K562 (cell line): ENCODE results near the gene ATF3. TPM values are rescaled to one million over a fixed set of nuclear protein-coding genes. Genes with fewer than 3 reads are reported as not detected.

ENCODE experiments used
- ATAC-seq: fragments of 200-7000 bp; cut with Tn5 transposase; 3 replicates; pipeline ENCODE4 v1.9.1; 2020; ENCODE audit warnings: moderate library complexity
- BruUV-seq: library from RNA; stranded (reverse); fragments of 400-500 nt; replicated peaks from 2 replicates; lab custom pipeline; 2021; lab: Mats Ljungman, UMichigan
- CTCF ChIA-PET: fragments of 300-600 bp; formaldehyde crosslinking; extraction: SDS; loops from one replicate; lab custom pipeline; 2021; ENCODE audit warnings: low intra/inter-chr PET ratio; lab: Yijun Ruan, JAX
- POLR2A ChIA-PET: fragments of 300-600, 350-650 bp; sonication (Branson Sonifier 250); formaldehyde crosslinking; extraction: SDS; loops from one replicate; lab custom pipeline; 2021; ENCODE audit warnings: antibody characterized with exemption, inconsistent platforms; lab: Yijun Ruan, JAX
- DNase-seq, 4 experiments: peaks; one replicate each; pipeline versions ENCODE4 v3.0.0 to v3.0.0-alpha.2; 2011 to 2018; ENCODE audit warnings: low spot score in 3 of 4, mixed read lengths in 3 of 4; ENCODE audit errors: extremely low read depth in 1 of 4
- FAIRE-seq: peaks from 2 replicates; lab custom pipeline; 2011; peaks lifted over from hg19 to GRCh38; lab: Jason Lieb, UNC
- H2AFZ ChIP-seq: 2 replicates; pipeline ENCODE4 v1.6.0; 2011; ENCODE audit warnings: low read depth, low read length, control low read depth, inconsistent platforms
- H3K27ac ChIP-seq: fragments of 200-600 bp; 3 replicates; pipeline ENCODE4 v1.8.0; 2011; ENCODE audit warnings: low read depth, mild to moderate bottlenecking, control low read depth, inconsistent platforms, low read length, moderate library complexity, mixed read lengths; ENCODE audit errors: extremely low read depth
- H3K27me3 ChIP-seq, 2 experiments: fragments of 300-600 bp in 1 of 2; 2 replicates in 1 of 2; 3 replicates in 1 of 2; pipeline versions ENCODE4 v1.6.0 to v1.8.0; 2011; ENCODE audit warnings: inconsistent platforms in 2 of 2, low read length in 2 of 2, mild to moderate bottlenecking in 1 of 2, mixed read lengths in 1 of 2, moderate library complexity in 1 of 2; ENCODE audit not compliant: control insufficient read depth in 2 of 2, insufficient read depth in 2 of 2
- H3K36me3 ChIP-seq: fragments of 300-600 bp; 3 replicates; pipeline ENCODE4 v1.8.0; 2011; ENCODE audit warnings: mild to moderate bottlenecking, low read length, inconsistent platforms; ENCODE audit not compliant: control insufficient read depth, insufficient read depth
- H3K4me1 ChIP-seq, 2 experiments: fragments of 200-600 bp in 1 of 2; replicated peaks in 1 of 2; 2 replicates in 1 of 2; 3 replicates in 1 of 2; pipeline versions ENCODE4 v1.5.1 to v1.8.0; 2011; ENCODE audit warnings: inconsistent platforms in 2 of 2, low read length in 2 of 2, mild to moderate bottlenecking in 1 of 2, mixed read lengths in 1 of 2, moderate library complexity in 1 of 2; ENCODE audit not compliant: control insufficient read depth in 2 of 2, insufficient read depth in 2 of 2
- H3K4me2 ChIP-seq: 2 replicates; pipeline ENCODE4 v1.6.1; 2011; ENCODE audit warnings: low read length, control low read depth, inconsistent platforms, mixed read lengths; ENCODE audit not compliant: insufficient read depth
- H3K4me3 ChIP-seq: fragments of 200-600 bp; sonication (generic), shearing (Covaris generic); 2 replicates; pipeline ENCODE4 v1.5.1; 2016; ENCODE audit warnings: control low read depth, inconsistent platforms
- H3K79me2 ChIP-seq: fragments of 200-600 bp; 3 replicates; pipeline ENCODE4 v1.8.0; 2011; ENCODE audit warnings: low read length, inconsistent platforms; ENCODE audit not compliant: control insufficient read depth, insufficient read depth
- H3K9ac ChIP-seq, 2 experiments: 2 replicates each; pipeline versions ENCODE4 v1.6.0 to v1.6.1; 2011; ENCODE audit warnings: low read depth in 2 of 2, low read length in 2 of 2, control low read depth in 1 of 2, inconsistent platforms in 1 of 2, mild to moderate bottlenecking in 1 of 2, mixed read lengths in 1 of 2; ENCODE audit not compliant: insufficient read depth in 1 of 2
- H3K9me1 ChIP-seq: one replicate; pipeline ENCODE4 v1.6.0; 2011; ENCODE audit warnings: inconsistent platforms, mild to moderate bottlenecking, low read length, moderate library complexity; ENCODE audit not compliant: control insufficient read depth, insufficient read depth
- H3K9me3 ChIP-seq: replicated peaks from 2 replicates; pipeline ENCODE4 v1.5.1; 2011; ENCODE audit warnings: low read depth, low read length, inconsistent platforms; ENCODE audit not compliant: control insufficient read depth, insufficient read depth
- H4K20me1 ChIP-seq: replicated peaks from 2 replicates; pipeline ENCODE4 v1.6.1; 2011; ENCODE audit warnings: low read length, inconsistent platforms, mixed read lengths; ENCODE audit not compliant: control insufficient read depth, insufficient read depth
- CBFA2T2 ChIP-seq: fragments of 450-650 bp; conservative IDR thresholded peaks from 2 replicates; pipeline ENCODE4 v1.6.1; 2017; ENCODE audit warnings: mild to moderate bottlenecking
- FOXK1 ChIP-seq: sonication (generic); formaldehyde crosslinking; IDR thresholded peaks from 2 replicates; pipeline ENCODE4 v1.8.0; 2022; ENCODE audit warnings: missing genetic modification reagents, mild to moderate bottlenecking, borderline replicate concordance
- FOXP1 ChIP-seq: sonication (generic); formaldehyde crosslinking; IDR thresholded peaks from 2 replicates; pipeline ENCODE4 v1.8.0; 2022; ENCODE audit warnings: mild to moderate bottlenecking, missing genetic modification reagents
- KDM1A ChIP-seq, 2 experiments: fragments of 450-650 bp; IDR thresholded peaks; 2 replicates each; pipeline ENCODE4 v1.6.1; 2016; ENCODE audit warnings: mild to moderate bottlenecking in 2 of 2
- POU5F1 ChIP-seq: fragments of 150-350 bp; IDR thresholded peaks from 2 replicates; pipeline ENCODE4 v1.6.1; 2014; ENCODE audit warnings: borderline replicate concordance, low read length, low read depth, mild to moderate bottlenecking; ENCODE audit not compliant: partially characterized antibody
- TEAD1 ChIP-seq, 2 experiments: fragments of 450-650 bp in 1 of 2; sonication (generic) in 1 of 2; formaldehyde crosslinking; IDR thresholded peaks; 2 replicates each; pipeline versions ENCODE4 v1.4.0 to v1.8.0; 2020 to 2022; ENCODE audit warnings: mild to moderate bottlenecking in 2 of 2, missing genetic modification reagents in 1 of 2
- ZNF717 ChIP-seq: fragments of 250-450 bp; sonication (Bioruptor Pico); IDR thresholded peaks from 2 replicates; pipeline ENCODE4 v1.5.0; 2021
- ZNF764 ChIP-seq: fragments of 250-450 bp; sonication (Bioruptor Pico); IDR thresholded peaks from 2 replicates; pipeline ENCODE4 v1.4.0; 2020; ENCODE audit warnings: low read depth, mild to moderate bottlenecking, moderate library complexity
- WGBS: fragments of 100-300 bp; shearing (Covaris generic); methylation state at CpG from one replicate; pipeline ENCODE4 v1.1.6; 2016; ENCODE audit warnings: low coverage, mixed read lengths; ENCODE audit not compliant: insufficient coverage; ENCODE audit errors: missing lambda C conversion rate; 5-methylcytosine and 5-hydroxymethylcytosine counted together
- in situ Hi-C: fragments of 300-500 bp; cut with MboI; formaldehyde crosslinking; loops from 4 replicates; pipeline ENCODE4 v1.15.0; 2018; ENCODE audit warnings: inconsistent platforms, mixed read lengths
- intact Hi-C: fragments of 100-400 bp; cut with micrococcal nuclease; formaldehyde crosslinking; loops from 2 replicates; pipeline ENCODE4 v1.14.2; 2022
- polyA plus RNA-seq, 8 experiments: library from polyadenylated mRNA; depleted of rRNA in 4 of 8; stranded (reverse) in 5 of 8; unstranded in 3 of 8; fragments of >200 nt; fragmentation: Nextera tagmentation in 2 of 8; fragmentation: Illumina TruSeq in 1 of 8; extraction: Ambion mirVana in 2 of 8; extraction: Trizol in 1 of 8; gene quantifications; 2 replicates each; pipeline versions ENCODE4 v1.2.1 to v1.2.3, GENCODE V29; 2011 to 2014; ENCODE audit warnings: inconsistent platforms in 1 of 8, missing spikeins in 1 of 8
- total RNA-seq, 7 experiments: library from RNA; depleted of rRNA in 6 of 7; stranded (reverse); fragments of >200 nt in 6 of 7; fragmentation: Illumina TruSeq in 2 of 7; extraction: Trizol in 2 of 7; gene quantifications; 2 replicates each; pipeline versions ENCODE4 v1.2.1 to v1.2.3, GENCODE V29; 2011 to 2021; ENCODE audit warnings: low replicate concordance in 1 of 7
- TF ChIP-seq, protein P1 (sequence below), 2 experiments: fragments of 450-650 bp; IDR thresholded peaks; 2 replicates each; pipeline ENCODE4 v1.6.1; 2016
- TF ChIP-seq, protein P2 (sequence below): sonication (generic); formaldehyde crosslinking; IDR thresholded peaks from 2 replicates; pipeline ENCODE4 v1.8.0; 2022; ENCODE audit warnings: mild to moderate bottlenecking, missing genetic modification reagents
- TF ChIP-seq, protein P3 (sequence below), 3 experiments: fragments of 200-800 bp in 1 of 3; sonication (Bioruptor generic) in 1 of 3; sonication (generic) in 1 of 3; formaldehyde crosslinking in 1 of 3; IDR thresholded peaks; 2 replicates each; pipeline versions ENCODE4 v1.6.1 to v1.8.0; 2016 to 2022; ENCODE audit warnings: mild to moderate bottlenecking in 2 of 3, missing compliant biosample characterization in 2 of 3, missing genetic modification characterization in 2 of 3, missing genetic modification reagents in 1 of 3

Gene ATF3
- total and polyA plus RNA-seq, 9 of the 15 experiments (the other 6 are each of a cell fraction or from before 2014, with no cell fraction given), result 3.5 to 28.2 (median 19.8) TPM

DNA sequence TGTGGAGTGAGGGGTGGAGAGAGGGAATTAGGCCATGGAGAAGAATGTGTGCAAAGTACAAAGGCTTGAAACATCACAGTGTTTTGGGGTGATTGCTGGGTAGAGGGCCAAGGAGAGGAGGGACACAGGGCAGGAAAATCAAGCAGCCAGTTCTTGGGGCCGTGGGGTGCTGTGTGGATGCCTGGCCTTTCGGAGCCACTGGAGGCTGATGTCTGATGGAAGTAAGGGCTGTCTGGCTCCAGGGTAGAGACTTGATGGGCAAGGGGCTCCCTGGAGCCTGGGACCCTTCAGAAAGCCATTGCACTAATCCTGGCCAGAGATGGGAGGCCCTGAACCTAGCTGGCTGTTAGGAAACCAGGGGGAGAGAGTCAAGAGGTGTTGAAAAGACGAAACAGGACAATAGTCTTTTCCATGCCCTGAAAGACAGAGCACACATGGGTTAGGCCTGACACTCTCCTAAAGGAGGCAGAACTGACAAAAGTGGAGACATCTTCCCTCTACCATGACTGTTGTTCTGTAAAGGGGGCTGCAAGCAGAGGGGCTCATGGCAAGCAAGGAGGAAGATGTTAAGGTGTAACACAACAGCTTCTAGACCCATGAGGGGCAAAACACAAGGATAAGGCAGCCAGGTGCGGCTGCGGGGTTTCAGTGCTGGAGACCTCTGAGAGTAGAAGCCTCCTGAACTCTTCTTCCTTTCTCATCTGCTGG is 21.0 kb downstream of the ATF3 start:
- ChIA-PET POLR2A (interaction anchor here (2.1 kb wide), 1 partner anchor 21 kb away, joined by 7 read pairs; the partner anchor contains the start of gene ATF3), CTCF (interaction anchor here (0.6 to 1.2 kb wide), 2 partner anchors 14 to 152 kb away, joined by 3 to 10 read pairs; no protein-coding TSS in a partner anchor)
- no peaks in the 10 kb centered on the region for H3K9me3 ChIP-seq
- TF ChIP-seq POU5F1 (peak; percentile 7), TEAD1 (CRISPR knock-in tag; IDR thresholded peaks at IDR 0.05) (peak in 1 of 2 experiments; percentile 69; a peak in 1 of 4 replicates), FOXP1 (CRISPR knock-in tag) (0 out of 2 replicates have a peak, but pooled peaks have one; percentile 36), KDM1A (IDR thresholded peaks at IDR 0.05) (no peak), CBFA2T2 (no peak), FOXK1 (CRISPR knock-in tag) (no peak), ZNF717 (CRISPR knock-in tag) (no peak), ZNF764 (0 out of 2 replicates have a peak, but pooled peaks have one; percentile 11)
- TF ChIP-seq, protein P1, sequence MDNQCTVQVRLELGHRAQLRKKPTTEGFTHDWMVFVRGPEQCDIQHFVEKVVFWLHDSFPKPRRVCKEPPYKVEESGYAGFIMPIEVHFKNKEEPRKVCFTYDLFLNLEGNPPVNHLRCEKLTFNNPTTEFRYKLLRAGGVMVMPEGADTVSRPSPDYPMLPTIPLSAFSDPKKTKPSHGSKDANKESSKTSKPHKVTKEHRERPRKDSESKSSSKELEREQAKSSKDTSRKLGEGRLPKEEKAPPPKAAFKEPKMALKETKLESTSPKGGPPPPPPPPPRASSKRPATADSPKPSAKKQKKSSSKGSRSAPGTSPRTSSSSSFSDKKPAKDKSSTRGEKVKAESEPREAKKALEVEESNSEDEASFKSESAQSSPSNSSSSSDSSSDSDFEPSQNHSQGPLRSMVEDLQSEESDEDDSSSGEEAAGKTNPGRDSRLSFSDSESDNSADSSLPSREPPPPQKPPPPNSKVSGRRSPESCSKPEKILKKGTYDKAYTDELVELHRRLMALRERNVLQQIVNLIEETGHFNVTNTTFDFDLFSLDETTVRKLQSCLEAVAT (IDR thresholded peaks at IDR 0.05), result no peak
- TF ChIP-seq, protein P2, sequence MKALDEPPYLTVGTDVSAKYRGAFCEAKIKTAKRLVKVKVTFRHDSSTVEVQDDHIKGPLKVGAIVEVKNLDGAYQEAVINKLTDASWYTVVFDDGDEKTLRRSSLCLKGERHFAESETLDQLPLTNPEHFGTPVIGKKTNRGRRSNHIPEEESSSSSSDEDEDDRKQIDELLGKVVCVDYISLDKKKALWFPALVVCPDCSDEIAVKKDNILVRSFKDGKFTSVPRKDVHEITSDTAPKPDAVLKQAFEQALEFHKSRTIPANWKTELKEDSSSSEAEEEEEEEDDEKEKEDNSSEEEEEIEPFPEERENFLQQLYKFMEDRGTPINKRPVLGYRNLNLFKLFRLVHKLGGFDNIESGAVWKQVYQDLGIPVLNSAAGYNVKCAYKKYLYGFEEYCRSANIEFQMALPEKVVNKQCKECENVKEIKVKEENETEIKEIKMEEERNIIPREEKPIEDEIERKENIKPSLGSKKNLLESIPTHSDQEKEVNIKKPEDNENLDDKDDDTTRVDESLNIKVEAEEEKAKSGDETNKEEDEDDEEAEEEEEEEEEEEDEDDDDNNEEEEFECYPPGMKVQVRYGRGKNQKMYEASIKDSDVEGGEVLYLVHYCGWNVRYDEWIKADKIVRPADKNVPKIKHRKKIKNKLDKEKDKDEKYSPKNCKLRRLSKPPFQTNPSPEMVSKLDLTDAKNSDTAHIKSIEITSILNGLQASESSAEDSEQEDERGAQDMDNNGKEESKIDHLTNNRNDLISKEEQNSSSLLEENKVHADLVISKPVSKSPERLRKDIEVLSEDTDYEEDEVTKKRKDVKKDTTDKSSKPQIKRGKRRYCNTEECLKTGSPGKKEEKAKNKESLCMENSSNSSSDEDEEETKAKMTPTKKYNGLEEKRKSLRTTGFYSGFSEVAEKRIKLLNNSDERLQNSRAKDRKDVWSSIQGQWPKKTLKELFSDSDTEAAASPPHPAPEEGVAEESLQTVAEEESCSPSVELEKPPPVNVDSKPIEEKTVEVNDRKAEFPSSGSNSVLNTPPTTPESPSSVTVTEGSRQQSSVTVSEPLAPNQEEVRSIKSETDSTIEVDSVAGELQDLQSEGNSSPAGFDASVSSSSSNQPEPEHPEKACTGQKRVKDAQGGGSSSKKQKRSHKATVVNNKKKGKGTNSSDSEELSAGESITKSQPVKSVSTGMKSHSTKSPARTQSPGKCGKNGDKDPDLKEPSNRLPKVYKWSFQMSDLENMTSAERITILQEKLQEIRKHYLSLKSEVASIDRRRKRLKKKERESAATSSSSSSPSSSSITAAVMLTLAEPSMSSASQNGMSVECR, result 0 out of 2 replicates have a peak, but pooled peaks have one; percentile 62
- TF ChIP-seq, protein P3, sequence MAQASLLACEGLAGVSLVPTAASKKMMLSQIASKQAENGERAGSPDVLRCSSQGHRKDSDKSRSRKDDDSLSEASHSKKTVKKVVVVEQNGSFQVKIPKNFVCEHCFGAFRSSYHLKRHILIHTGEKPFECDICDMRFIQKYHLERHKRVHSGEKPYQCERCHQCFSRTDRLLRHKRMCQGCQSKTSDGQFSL (CRISPR knock-in tag; IDR thresholded peaks at IDR 0.05), result no peak
- TF ChIP-seq, protein P3 (tag; IDR thresholded peaks at IDR 0.05), result no peak
- peaks cover 4% of the 10 kb centered on the region in 2 experiments; a peak in 2 of 5 replicates for H3K4me1 ChIP-seq
- no peaks in the 10 kb centered on the region for H3K9me1 ChIP-seq
- H3K27me3 ChIP-seq, result peaks cover 45 to 60% of the 10 kb centered on the region in 2 experiments
- no peak overlapping the region for H3K27ac ChIP-seq
- intact Hi-C loops, result loop anchor here (2.0 kb wide), 1 partner anchor 153 kb away; no protein-coding TSS in a partner anchor
- no TSS peak for BruUV-seq
- no peaks in the 10 kb centered on the region for H4K20me1 ChIP-seq
- no peak overlapping the region for H3K4me3 ChIP-seq
- H2AFZ ChIP-seq, result no peak overlapping the region
- no peaks in the 10 kb centered on the region for H3K36me3 ChIP-seq
- DNase-seq (no peak), FAIRE-seq (no peak), ATAC-seq (no peak)
- no peak overlapping the region for H3K4me2 ChIP-seq
- in situ Hi-C loops, result no loop called here
- H3K79me2 ChIP-seq, result no peaks in the 10 kb centered on the region
- H3K9ac ChIP-seq, result no peak overlapping the region
- WGBS, result 28% methylated on average over 5 of the region's 5 CpGs
